ENCODE results near the gene ST3GAL3. TPM values are rescaled to one million over a fixed set of nuclear protein-coding genes. Genes with fewer than 3 reads are reported as not detected.

The ST3GAL3 gene
- total and polyA plus RNA-seq, 2 of the 13 experiments (the other 11 are each of a cell fraction or from before 2014, with no cell fraction given) = 5.1 to 8.1 TPM

DNA sequence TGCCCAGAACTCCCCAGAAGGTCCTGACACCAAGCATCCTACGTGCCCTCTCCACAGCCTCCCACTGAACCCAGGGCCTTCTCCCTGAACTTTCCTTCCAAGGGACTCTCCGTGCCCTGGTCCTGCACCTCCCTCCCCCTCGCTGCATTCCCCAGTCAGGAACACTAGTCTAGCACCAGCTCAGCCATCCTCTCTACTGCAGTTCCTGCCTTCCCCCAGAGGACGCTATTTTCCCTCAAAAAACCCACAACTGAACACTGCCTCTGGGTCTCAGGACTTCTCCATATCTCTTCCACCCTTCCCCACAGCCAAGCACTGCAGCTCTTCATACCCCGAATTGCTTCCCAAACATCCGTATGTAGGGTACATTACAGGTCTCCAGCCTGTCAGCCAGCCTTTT is 213.7 kb downstream of the ST3GAL3 start (continued):
- TF ChIP-seq SP140L (CRISPR knock-in tag; IDR thresholded peaks at IDR 0.05; ENCODE audit: borderline replicate concordance) = no peak

DNA sequence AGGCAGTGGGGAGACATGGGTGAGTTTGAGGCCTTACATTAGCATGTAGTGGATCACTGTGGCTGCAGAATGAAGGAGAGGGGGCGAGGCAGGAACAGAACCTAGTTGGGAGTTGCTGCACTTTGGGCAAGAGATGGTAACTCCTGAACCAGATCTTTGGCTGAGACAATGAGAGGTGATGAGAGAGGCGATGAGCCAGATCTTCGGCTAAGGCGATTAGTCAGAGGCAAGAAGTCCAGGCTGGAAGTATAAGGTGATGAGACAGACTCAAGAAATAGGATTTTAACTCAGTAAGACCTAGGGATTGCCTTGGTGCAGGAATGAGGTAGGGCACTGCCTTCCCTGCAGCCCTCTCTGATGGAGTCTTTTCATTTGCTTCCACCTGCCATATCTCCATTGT is 217.2 kb downstream of the ST3GAL3 start:
- Histone ChIP-seq H3K4me2 (ENCODE audit: low read depth, low read length) (no peak overlapping the region), H4K20me1 (ENCODE audit: insufficient read depth, low read length) (no peaks in the 10 kb centered on the region), H3K9ac (ENCODE audit: insufficient read depth, low read depth, low read length) (no peak overlapping the region), H3K4me1 (ENCODE audit: insufficient read depth, low read length) (no peaks in the 10 kb centered on the region), H2AFZ (ENCODE audit: low read length) (no peak overlapping the region), H3K36me3 (replicated peaks in 1 of 2; ENCODE audit: control insufficient read depth in 1 of 2, insufficient read depth in 2 of 2, low read length in 2 of 2) (peaks cover 0 to 3% of the 10 kb centered on the region in 2 experiments; a peak in 1 of 5 replicates), H3K27ac (ENCODE audit: extremely low read length, insufficient read depth, low read length) (no peak overlapping the region), H3K9me3 (ENCODE audit: low read length) (no peaks in the 10 kb centered on the region), H3K27me3 (ENCODE audit: control insufficient read depth in 1 of 2, insufficient read depth in 2 of 2, low read length in 2 of 2) (no peaks in the 10 kb centered on the region), H3K4me3 (replicated peaks in 1 of 3; ENCODE audit: insufficient read depth in 1 of 3, low read depth in 2 of 3, low read length in 3 of 3) (no peak overlapping the region), H3K79me2 (ENCODE audit: insufficient read depth, low read length) (no peaks in the 10 kb centered on the region)
- ATAC-seq = no peak
- in situ Hi-C loops (cut with HindIII; ENCODE audit: extremely low pct_ligation_motif_present, low pct_unique_long_range_greater_than_20kb) = no loop called here
- FAIRE-seq = no peak
- ChIA-PET POLR2A (no interaction called here), CTCF (ENCODE audit: low intra/inter-chr PET ratio, low total read pairs) (no interaction called here)
- no peak for DNase-seq (ENCODE audit: low spot score)
- intact Hi-C loops (cut with micrococcal nuclease; ENCODE audit: unreplicated experiment) = no loop called here
- 86% methylated on average over 4 of the region's 4 CpGs for WGBS (ENCODE audit: low lambda C conversion rate)
- no TSS peak for BruUV-seq (replicated peaks)
- TF ChIP-seq ZNF510 (CRISPR knock-in tag; IDR thresholded peaks at IDR 0.05; ENCODE audit: low read depth) (no peak), SCMH1 (CRISPR knock-in tag; IDR thresholded peaks at IDR 0.05; ENCODE audit: borderline replicate concordance) (no peak), RBFOX2 (IDR thresholded peaks at IDR 0.05; ENCODE audit: low read depth, low read length) (no peak), MIER2 (CRISPR knock-in tag; IDR thresholded peaks at IDR 0.05) (no peak), ZNF839 (CRISPR knock-in tag; IDR thresholded peaks at IDR 0.05; ENCODE audit: borderline replicate concordance) (no peak), ISX (CRISPR knock-in tag; conservative IDR thresholded peaks at IDR 0.05) (no peak), HNRNPK (IDR thresholded peaks at IDR 0.05; ENCODE audit: low read depth, low read length, poor library complexity, severe bottlenecking) (no peak), IRX3 (CRISPR knock-in tag; IDR thresholded peaks at IDR 0.05; ENCODE audit: borderline replicate concordance, low read depth) (no peak), ZNF30 (CRISPR knock-in tag; IDR thresholded peaks at IDR 0.05) (no peak)
- TF ChIP-seq, protein P1, sequence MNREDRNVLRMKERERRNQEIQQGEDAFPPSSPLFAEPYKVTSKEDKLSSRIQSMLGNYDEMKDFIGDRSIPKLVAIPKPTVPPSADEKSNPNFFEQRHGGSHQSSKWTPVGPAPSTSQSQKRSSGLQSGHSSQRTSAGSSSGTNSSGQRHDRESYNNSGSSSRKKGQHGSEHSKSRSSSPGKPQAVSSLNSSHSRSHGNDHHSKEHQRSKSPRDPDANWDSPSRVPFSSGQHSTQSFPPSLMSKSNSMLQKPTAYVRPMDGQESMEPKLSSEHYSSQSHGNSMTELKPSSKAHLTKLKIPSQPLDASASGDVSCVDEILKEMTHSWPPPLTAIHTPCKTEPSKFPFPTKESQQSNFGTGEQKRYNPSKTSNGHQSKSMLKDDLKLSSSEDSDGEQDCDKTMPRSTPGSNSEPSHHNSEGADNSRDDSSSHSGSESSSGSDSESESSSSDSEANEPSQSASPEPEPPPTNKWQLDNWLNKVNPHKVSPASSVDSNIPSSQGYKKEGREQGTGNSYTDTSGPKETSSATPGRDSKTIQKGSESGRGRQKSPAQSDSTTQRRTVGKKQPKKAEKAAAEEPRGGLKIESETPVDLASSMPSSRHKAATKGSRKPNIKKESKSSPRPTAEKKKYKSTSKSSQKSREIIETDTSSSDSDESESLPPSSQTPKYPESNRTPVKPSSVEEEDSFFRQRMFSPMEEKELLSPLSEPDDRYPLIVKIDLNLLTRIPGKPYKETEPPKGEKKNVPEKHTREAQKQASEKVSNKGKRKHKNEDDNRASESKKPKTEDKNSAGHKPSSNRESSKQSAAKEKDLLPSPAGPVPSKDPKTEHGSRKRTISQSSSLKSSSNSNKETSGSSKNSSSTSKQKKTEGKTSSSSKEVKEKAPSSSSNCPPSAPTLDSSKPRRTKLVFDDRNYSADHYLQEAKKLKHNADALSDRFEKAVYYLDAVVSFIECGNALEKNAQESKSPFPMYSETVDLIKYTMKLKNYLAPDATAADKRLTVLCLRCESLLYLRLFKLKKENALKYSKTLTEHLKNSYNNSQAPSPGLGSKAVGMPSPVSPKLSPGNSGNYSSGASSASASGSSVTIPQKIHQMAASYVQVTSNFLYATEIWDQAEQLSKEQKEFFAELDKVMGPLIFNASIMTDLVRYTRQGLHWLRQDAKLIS (CRISPR knock-in tag; IDR thresholded peaks at IDR 0.05) = no peak
- TF ChIP-seq, protein P2, sequence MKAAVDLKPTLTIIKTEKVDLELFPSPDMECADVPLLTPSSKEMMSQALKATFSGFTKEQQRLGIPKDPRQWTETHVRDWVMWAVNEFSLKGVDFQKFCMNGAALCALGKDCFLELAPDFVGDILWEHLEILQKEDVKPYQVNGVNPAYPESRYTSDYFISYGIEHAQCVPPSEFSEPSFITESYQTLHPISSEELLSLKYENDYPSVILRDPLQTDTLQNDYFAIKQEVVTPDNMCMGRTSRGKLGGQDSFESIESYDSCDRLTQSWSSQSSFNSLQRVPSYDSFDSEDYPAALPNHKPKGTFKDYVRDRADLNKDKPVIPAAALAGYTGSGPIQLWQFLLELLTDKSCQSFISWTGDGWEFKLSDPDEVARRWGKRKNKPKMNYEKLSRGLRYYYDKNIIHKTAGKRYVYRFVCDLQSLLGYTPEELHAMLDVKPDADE (CRISPR knock-in tag; IDR thresholded peaks at IDR 0.05) = no peak
- TF ChIP-seq, protein P3, sequence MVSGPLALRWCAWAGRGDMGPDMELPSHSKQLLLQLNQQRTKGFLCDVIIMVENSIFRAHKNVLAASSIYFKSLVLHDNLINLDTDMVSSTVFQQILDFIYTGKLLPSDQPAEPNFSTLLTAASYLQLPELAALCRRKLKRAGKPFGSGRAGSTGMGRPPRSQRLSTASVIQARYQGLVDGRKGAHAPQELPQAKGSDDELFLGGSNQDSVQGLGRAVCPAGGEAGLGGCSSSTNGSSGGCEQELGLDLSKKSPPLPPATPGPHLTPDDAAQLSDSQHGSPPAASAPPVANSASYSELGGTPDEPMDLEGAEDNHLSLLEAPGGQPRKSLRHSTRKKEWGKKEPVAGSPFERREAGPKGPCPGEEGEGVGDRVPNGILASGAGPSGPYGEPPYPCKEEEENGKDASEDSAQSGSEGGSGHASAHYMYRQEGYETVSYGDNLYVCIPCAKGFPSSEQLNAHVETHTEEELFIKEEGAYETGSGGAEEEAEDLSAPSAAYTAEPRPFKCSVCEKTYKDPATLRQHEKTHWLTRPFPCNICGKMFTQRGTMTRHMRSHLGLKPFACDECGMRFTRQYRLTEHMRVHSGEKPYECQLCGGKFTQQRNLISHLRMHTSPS (CRISPR knock-in tag; IDR thresholded peaks at IDR 0.05; ENCODE audit: low read depth) = no peak
- TF ChIP-seq, protein P4, sequence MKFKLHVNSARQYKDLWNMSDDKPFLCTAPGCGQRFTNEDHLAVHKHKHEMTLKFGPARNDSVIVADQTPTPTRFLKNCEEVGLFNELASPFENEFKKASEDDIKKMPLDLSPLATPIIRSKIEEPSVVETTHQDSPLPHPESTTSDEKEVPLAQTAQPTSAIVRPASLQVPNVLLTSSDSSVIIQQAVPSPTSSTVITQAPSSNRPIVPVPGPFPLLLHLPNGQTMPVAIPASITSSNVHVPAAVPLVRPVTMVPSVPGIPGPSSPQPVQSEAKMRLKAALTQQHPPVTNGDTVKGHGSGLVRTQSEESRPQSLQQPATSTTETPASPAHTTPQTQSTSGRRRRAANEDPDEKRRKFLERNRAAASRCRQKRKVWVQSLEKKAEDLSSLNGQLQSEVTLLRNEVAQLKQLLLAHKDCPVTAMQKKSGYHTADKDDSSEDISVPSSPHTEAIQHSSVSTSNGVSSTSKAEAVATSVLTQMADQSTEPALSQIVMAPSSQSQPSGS (CRISPR knock-in tag; IDR thresholded peaks at IDR 0.05) = no peak

Data from HepG2 (cell line).